OCI-LY7 (cell line): ENCODE measurements around the gene PPP1R14C. TPM values are rescaled to one million over a fixed set of nuclear protein-coding genes. Genes with fewer than 3 reads are reported as not detected.

Source experiments
- BruUV-seq: library from RNA; stranded (reverse); fragments of 400-500 nt; replicated peaks from 2 replicates; lab custom pipeline; 2021; lab: Mats Ljungman, UMichigan
- CTCF ChIA-PET: fragments of 300-600 bp; sonication (Branson Sonifier 250); formaldehyde crosslinking; loops from one replicate; lab custom pipeline; 2022; ENCODE audit warnings: antibody characterized with exemption; ENCODE audit not compliant: unreplicated experiment; lab: Charles Lee
- POLR2A ChIA-PET: fragments of 300-600 bp; sonication (Branson Sonifier 250); formaldehyde crosslinking; loops from one replicate; lab custom pipeline; 2022; ENCODE audit warnings: antibody characterized with exemption; lab: Charles Lee
- DNase-seq: peaks from one replicate; pipeline ENCODE4 v3.0.0-alpha.2; 2015; ENCODE audit warnings: low spot score
- H2AFZ ChIP-seq: fragments of 200-600 bp; sonication (generic), shearing (Covaris generic); 2 replicates; pipeline ENCODE4 v1.6.1; 2014; ENCODE audit warnings: mild to moderate bottlenecking, antibody characterized with exemption, low read length, moderate library complexity
- H3K27ac ChIP-seq: fragments of 200-600 bp; sonication (generic); 2 replicates; pipeline ENCODE4 v1.5.1; 2014; ENCODE audit warnings: mixed run types, low read depth, mild to moderate bottlenecking, moderate library complexity, low read length, inconsistent platforms; ENCODE audit not compliant: poor library complexity, severe bottlenecking
- H3K36me3 ChIP-seq: fragments of 200-600 bp; sonication (generic); 2 replicates; pipeline ENCODE4 v1.6.1; 2014; ENCODE audit warnings: mild to moderate bottlenecking, antibody characterized with exemption, low read length, moderate library complexity, mixed read lengths; ENCODE audit not compliant: insufficient read depth
- H3K4me1 ChIP-seq: fragments of 200-600 bp; sonication (generic); 2 replicates; pipeline ENCODE4 v1.5.1; 2014; ENCODE audit warnings: mild to moderate bottlenecking, low read length; ENCODE audit not compliant: insufficient read depth, poor library complexity, severe bottlenecking
- H3K4me2 ChIP-seq: fragments of 200-600 bp; sonication (generic); 2 replicates; pipeline ENCODE4 v1.6.1; 2014; ENCODE audit warnings: mild to moderate bottlenecking, low read length
- H3K4me3 ChIP-seq: fragments of 200-600 bp; sonication (generic); 2 replicates; pipeline ENCODE4 v1.5.1; 2014; ENCODE audit warnings: mild to moderate bottlenecking, low read depth, low read length; ENCODE audit not compliant: poor library complexity, severe bottlenecking
- H3K79me2 ChIP-seq: fragments of 200-600 bp; sonication (generic); 2 replicates; pipeline ENCODE4 v1.6.1; 2016; ENCODE audit warnings: low read depth, mild to moderate bottlenecking, low read length, moderate library complexity, mixed read lengths; ENCODE audit not compliant: insufficient read depth
- H3K9me2 ChIP-seq: fragments of 200-600 bp; sonication (generic); 2 replicates; pipeline ENCODE4 v1.6.1; 2016; ENCODE audit warnings: mild to moderate bottlenecking, low read length, mixed read lengths; ENCODE audit not compliant: insufficient read depth
- H3K9me3 ChIP-seq: fragments of 200-600 bp; sonication (generic); 2 replicates; pipeline ENCODE4 v1.6.1; 2014; ENCODE audit warnings: mild to moderate bottlenecking, mixed run types, low read length, mixed read lengths
- H4K20me1 ChIP-seq: fragments of 200-600 bp; sonication (generic); 2 replicates; pipeline ENCODE4 v1.6.1; 2014; ENCODE audit warnings: mild to moderate bottlenecking, antibody characterized with exemption, low read length, moderate library complexity, mixed read lengths; ENCODE audit not compliant: insufficient read depth
- EZH2phosphoT487 ChIP-seq: fragments of 200-600 bp; sonication (generic); IDR thresholded peaks from 2 replicates; pipeline ENCODE4 v1.6.1; 2018; ENCODE audit warnings: low read depth, borderline replicate concordance, mild to moderate bottlenecking, mixed run types, antibody characterized with exemption, low read length, moderate library complexity, mixed read lengths
- intact Hi-C: fragments of 100-400 bp; cut with micrococcal nuclease; formaldehyde crosslinking; loops from one replicate; pipeline ENCODE4 v1.10.0; 2022; ENCODE audit not compliant: unreplicated experiment
- total RNA-seq, 2 experiments: library from RNA; depleted of rRNA in 1 of 2; stranded (reverse); fragments of >200 nt in 1 of 2; shearing (Covaris generic) in 1 of 2; gene quantifications; 2 replicates each; pipeline ENCODE4 v1.2.3, GENCODE V29; 2014 to 2022
- TF ChIP-seq, protein P1 (sequence below): fragments of 200-600 bp; sonication (generic); conservative IDR thresholded peaks from 2 replicates; pipeline ENCODE4 v1.5.1; 2014; ENCODE audit warnings: mild to moderate bottlenecking, antibody characterized with exemption, low read length, moderate library complexity, mixed read lengths

Gene PPP1R14C
- total RNA-seq, 2 experiments from 2014 or later: 1.8 TPM; not detected in 1

DNA sequence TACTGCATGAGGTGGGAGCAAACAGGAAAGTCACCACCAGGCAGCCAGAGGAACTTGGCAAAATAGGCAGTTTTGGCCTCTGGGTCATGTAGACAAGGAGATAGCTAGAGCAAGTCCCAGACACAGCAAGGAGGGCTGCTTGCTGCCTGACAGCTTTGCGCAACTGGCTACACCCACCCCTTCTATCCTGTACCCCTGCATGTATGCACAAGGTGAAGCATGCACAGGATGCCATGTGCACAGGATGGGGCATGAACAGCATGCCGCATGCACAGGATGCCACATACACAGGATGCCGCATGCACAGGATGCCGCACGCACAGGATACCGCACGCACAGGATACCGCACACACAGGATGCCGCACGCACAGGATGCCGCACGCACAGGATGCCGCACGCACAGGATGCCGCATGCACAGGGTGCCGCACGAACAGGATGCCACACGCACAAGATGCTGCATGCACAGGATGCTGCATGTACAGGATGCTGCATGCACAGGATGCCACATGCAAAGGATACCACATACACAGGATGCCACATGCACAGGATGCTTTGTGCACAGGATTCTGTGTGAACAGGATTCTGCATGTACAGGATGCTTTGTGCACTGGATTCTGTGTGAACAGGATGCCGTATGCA lies 121.0 kb downstream of the PPP1R14C start:
- H3K36me3 ChIP-seq: no peaks in the 10 kb centered on the region
- no peak overlapping the region for H3K27ac ChIP-seq
- TF ChIP-seq, protein P1, sequence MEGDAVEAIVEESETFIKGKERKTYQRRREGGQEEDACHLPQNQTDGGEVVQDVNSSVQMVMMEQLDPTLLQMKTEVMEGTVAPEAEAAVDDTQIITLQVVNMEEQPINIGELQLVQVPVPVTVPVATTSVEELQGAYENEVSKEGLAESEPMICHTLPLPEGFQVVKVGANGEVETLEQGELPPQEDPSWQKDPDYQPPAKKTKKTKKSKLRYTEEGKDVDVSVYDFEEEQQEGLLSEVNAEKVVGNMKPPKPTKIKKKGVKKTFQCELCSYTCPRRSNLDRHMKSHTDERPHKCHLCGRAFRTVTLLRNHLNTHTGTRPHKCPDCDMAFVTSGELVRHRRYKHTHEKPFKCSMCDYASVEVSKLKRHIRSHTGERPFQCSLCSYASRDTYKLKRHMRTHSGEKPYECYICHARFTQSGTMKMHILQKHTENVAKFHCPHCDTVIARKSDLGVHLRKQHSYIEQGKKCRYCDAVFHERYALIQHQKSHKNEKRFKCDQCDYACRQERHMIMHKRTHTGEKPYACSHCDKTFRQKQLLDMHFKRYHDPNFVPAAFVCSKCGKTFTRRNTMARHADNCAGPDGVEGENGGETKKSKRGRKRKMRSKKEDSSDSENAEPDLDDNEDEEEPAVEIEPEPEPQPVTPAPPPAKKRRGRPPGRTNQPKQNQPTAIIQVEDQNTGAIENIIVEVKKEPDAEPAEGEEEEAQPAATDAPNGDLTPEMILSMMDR: no peak
- no peak for TF ChIP-seq EZH2phosphoT487
- H3K4me1 ChIP-seq: peaks cover 8% of the 10 kb centered on the region
- no peak overlapping the region for H3K4me2 ChIP-seq
- no peaks in the 10 kb centered on the region for H4K20me1 ChIP-seq
- no peaks in the 10 kb centered on the region for H3K9me3 ChIP-seq
- intact Hi-C loops: no loop called here
- ChIA-PET POLR2A (no interaction called here), CTCF (interaction anchor here (0.7 kb wide), 1 partner anchor 12 kb away, joined by 3 read pairs; no protein-coding TSS in a partner anchor)
- BruUV-seq: no TSS peak
- peak; percentile 69 for DNase-seq
- H3K9me2 ChIP-seq: no peaks in the 10 kb centered on the region
- H2AFZ ChIP-seq: no peak overlapping the region
- no peak overlapping the region for H3K4me3 ChIP-seq
- no peaks in the 10 kb centered on the region for H3K79me2 ChIP-seq

DNA sequence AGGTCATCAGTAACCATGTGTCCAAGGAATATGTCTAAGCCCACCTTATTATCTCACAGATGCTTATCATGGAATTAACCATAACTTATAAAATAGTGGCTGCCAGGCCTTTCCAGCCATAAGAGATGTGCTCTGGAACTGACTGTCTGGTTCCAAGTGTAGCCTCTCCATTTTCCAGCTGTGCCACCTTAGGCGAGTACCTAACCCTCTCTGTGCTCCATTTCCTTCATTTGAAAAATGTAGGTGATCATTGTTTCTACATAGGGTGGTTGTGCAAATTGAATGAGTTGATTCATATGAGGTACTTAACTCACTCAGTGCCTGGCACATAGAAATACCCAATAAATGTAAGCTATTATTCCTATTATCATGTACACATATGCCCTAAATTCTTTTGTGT lies 123.5 kb downstream of the PPP1R14C start:
- BruUV-seq: no TSS peak

More for the DNA sequence above, 123.5 kb downstream of the PPP1R14C start:
- no peaks in the 10 kb centered on the region for H3K9me3 ChIP-seq
- ChIA-PET POLR2A (no interaction called here), CTCF (no interaction called here)
- H3K36me3 ChIP-seq: no peaks in the 10 kb centered on the region
- TF ChIP-seq, protein P1: no peak
- TF ChIP-seq EZH2phosphoT487: no peak
- intact Hi-C loops: no loop called here
- H4K20me1 ChIP-seq: no peaks in the 10 kb centered on the region
- H3K4me2 ChIP-seq: no peak overlapping the region
- peaks cover 19% of the 10 kb centered on the region for H3K4me1 ChIP-seq
- no peak for DNase-seq
- no peak overlapping the region for H3K27ac ChIP-seq
- no peaks in the 10 kb centered on the region for H3K9me2 ChIP-seq
- H3K79me2 ChIP-seq: no peaks in the 10 kb centered on the region
- H3K4me3 ChIP-seq: no peak overlapping the region
- no peak overlapping the region for H2AFZ ChIP-seq
